A673 (cell line): ENCODE data around the gene MUC12.

Source experiments
- EZH2 ChIP-seq: fragments of 200-600 bp; sonication (generic); IDR thresholded peaks from 2 replicates; pipeline ENCODE4 v1.6.1; 2017; ENCODE audit warnings: borderline replicate concordance, low read depth, mild to moderate bottlenecking, mixed read lengths, antibody characterized with exemption, low read length; ENCODE audit not compliant: poor library complexity, severe bottlenecking
- TF ChIP-seq, protein P1 (sequence below): fragments of 300-800, 200-600 bp; sonication (generic); conservative IDR thresholded peaks from 2 replicates; pipeline ENCODE4 v1.5.1; 2017; ENCODE audit warnings: low read depth, mild to moderate bottlenecking, antibody characterized with exemption, low read length, moderate library complexity, mixed read lengths

DNA sequence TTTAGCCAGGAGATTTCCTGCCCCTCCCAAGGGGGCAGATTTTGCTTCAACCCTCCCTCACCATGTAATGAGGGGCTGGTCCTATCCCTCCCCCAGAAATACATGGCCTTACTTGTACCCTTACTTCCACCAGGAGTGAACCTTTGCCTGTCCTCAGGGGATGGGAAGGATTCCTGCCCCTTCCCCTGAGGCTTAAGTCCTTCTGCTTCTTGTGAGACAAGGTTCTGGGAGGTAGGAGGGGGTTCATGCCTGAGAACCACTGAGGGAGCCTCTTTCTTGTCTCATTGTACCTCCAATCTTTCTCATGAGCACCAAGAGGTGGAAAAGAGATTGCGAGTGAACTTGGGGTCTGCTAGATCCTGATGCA lies 39.6 kb upstream of the MUC12 start:
- TF ChIP-seq, protein P1, sequence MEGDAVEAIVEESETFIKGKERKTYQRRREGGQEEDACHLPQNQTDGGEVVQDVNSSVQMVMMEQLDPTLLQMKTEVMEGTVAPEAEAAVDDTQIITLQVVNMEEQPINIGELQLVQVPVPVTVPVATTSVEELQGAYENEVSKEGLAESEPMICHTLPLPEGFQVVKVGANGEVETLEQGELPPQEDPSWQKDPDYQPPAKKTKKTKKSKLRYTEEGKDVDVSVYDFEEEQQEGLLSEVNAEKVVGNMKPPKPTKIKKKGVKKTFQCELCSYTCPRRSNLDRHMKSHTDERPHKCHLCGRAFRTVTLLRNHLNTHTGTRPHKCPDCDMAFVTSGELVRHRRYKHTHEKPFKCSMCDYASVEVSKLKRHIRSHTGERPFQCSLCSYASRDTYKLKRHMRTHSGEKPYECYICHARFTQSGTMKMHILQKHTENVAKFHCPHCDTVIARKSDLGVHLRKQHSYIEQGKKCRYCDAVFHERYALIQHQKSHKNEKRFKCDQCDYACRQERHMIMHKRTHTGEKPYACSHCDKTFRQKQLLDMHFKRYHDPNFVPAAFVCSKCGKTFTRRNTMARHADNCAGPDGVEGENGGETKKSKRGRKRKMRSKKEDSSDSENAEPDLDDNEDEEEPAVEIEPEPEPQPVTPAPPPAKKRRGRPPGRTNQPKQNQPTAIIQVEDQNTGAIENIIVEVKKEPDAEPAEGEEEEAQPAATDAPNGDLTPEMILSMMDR, result no peak
- TF ChIP-seq EZH2, result no peak
